ENCODE data around the gene SMAD6. TPM values are rescaled to one million over a fixed set of nuclear protein-coding genes. Genes with fewer than 3 reads are reported as not detected.

Gene SMAD6
- total and polyA plus RNA-seq, 2 of the 4 experiments (the other 2 are of a cell fraction), result 4.8 to 8.5 TPM

DNA sequence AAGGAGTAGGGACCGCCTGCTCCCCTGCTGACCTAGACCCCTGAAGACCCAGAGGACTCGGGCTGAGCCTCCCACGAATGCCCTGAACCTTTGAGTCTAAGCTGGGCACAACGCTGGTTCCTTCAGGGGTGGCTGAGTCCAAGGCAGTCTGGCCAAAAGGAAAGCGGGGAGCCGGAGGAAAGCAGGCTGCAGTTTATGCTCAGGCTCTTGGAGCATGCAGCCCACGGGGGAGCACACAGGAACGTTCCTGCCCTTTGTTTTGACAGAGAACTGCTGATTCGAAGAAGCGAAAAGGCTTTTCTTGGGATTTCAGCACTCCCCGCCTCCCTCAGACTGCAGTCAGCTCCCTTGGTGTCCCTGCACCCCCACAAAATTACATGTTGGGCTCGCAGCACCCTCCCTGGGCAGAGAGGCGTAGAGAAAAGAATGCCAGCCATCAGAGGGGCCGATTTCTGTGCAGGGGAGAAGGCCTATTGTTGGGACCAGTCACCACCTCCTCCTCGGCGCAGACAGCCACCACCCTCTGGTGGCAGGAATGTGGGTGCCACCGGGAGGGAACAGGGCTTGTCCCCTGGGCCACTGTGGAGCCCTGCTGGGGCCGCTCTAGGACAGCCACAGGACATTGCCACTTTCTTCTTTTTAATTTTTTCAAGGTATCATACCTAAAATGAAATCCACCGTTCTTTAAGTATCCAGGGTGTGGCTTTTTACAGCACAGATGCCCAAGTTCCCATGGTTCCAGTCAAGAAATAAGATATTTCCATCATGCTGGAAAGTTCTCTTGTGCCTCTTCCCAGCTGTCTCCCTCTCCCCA lies 72.2 kb downstream of the SMAD6 start (continued):
- TF ChIP-seq, protein P1, sequence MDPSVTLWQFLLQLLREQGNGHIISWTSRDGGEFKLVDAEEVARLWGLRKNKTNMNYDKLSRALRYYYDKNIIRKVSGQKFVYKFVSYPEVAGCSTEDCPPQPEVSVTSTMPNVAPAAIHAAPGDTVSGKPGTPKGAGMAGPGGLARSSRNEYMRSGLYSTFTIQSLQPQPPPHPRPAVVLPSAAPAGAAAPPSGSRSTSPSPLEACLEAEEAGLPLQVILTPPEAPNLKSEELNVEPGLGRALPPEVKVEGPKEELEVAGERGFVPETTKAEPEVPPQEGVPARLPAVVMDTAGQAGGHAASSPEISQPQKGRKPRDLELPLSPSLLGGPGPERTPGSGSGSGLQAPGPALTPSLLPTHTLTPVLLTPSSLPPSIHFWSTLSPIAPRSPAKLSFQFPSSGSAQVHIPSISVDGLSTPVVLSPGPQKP (IDR thresholded peaks at IDR 0.05; ENCODE audit: borderline replicate concordance, low read depth, low read length), result no peak

All from IMR-90 (cell line).